H9 (cell line): ENCODE measurements around the gene EDRF1. TPM values are rescaled to one million over a fixed set of nuclear protein-coding genes. Genes with fewer than 3 reads are reported as not detected.

ENCODE experiments used
- DNase-seq: peaks from one replicate; pipeline ENCODE4 v3.0.0-alpha.2; 2017
- H2AFZ ChIP-seq: one replicate; pipeline ENCODE4 v1.6.1; 2013; ENCODE audit warnings: mild to moderate bottlenecking, low read length, control low read depth, moderate library complexity
- H2AK5ac ChIP-seq: 2 replicates; pipeline ENCODE4 v1.6.1; 2013; ENCODE audit warnings: low read length, control low read depth, mixed read lengths; ENCODE audit not compliant: insufficient read length
- H2BK120ac ChIP-seq: one replicate; pipeline ENCODE4 v1.6.1; 2013; ENCODE audit warnings: low read depth, mild to moderate bottlenecking, low read length, control low read depth, inconsistent platforms; ENCODE audit not compliant: poor library complexity, severe bottlenecking
- H2BK12ac ChIP-seq: 2 replicates; pipeline ENCODE4 v1.6.1; 2013; ENCODE audit warnings: low read length, control low read depth, mixed read lengths, low read depth; ENCODE audit not compliant: insufficient read length
- H2BK15ac ChIP-seq: 2 replicates; pipeline ENCODE4 v1.6.1; 2013; ENCODE audit warnings: low read depth, low read length, control low read depth
- H2BK20ac ChIP-seq: one replicate; pipeline ENCODE4 v1.6.1; 2013; ENCODE audit warnings: low read depth, mild to moderate bottlenecking, low read length, control low read depth, inconsistent platforms; ENCODE audit not compliant: poor library complexity, severe bottlenecking
- H2BK5ac ChIP-seq: 2 replicates; pipeline ENCODE4 v1.6.1; 2013; ENCODE audit warnings: low read length, control low read depth, mixed read lengths; ENCODE audit not compliant: insufficient read length
- H3K14ac ChIP-seq: 2 replicates; pipeline ENCODE4 v1.6.1; 2013; ENCODE audit warnings: low read length, control low read depth; ENCODE audit not compliant: insufficient read depth
- H3K18ac ChIP-seq: 2 replicates; pipeline ENCODE4 v1.6.1; 2013; ENCODE audit warnings: low read depth, mild to moderate bottlenecking, mixed read lengths, low read length, control low read depth; ENCODE audit not compliant: insufficient read length
- H3K23ac ChIP-seq: 2 replicates; pipeline ENCODE4 v1.6.1; 2013; ENCODE audit warnings: low read length, control low read depth, mixed read lengths, low read depth; ENCODE audit not compliant: insufficient read length
- H3K23me2 ChIP-seq: 2 replicates; pipeline ENCODE4 v1.6.1; 2013; ENCODE audit warnings: low read depth, mild to moderate bottlenecking, mixed read lengths, low read length, control low read depth; ENCODE audit not compliant: insufficient read length, poor library complexity, severe bottlenecking
- H3K27ac ChIP-seq: 2 replicates; pipeline ENCODE4 v1.5.1; 2013; ENCODE audit warnings: low read length, control low read depth, mixed read lengths, low read depth; ENCODE audit not compliant: insufficient read length
- H3K27me3 ChIP-seq: 2 replicates; pipeline ENCODE4 v1.6.1; 2013; ENCODE audit warnings: low read length, control low read depth, inconsistent platforms; ENCODE audit not compliant: insufficient read depth
- H3K4ac ChIP-seq: 2 replicates; pipeline ENCODE4 v1.6.1; 2013; ENCODE audit warnings: low read depth, mild to moderate bottlenecking, control low read depth, inconsistent platforms, low read length, moderate library complexity
- H3K4me1 ChIP-seq: 2 replicates; pipeline ENCODE4 v1.6.1; 2013; ENCODE audit warnings: low read length, control low read depth, inconsistent platforms; ENCODE audit not compliant: insufficient read depth
- H3K4me2 ChIP-seq: 2 replicates; pipeline ENCODE4 v1.6.1; 2013; ENCODE audit warnings: low read length, control low read depth, mixed read lengths; ENCODE audit not compliant: insufficient read length, insufficient read depth
- H3K56ac ChIP-seq: 2 replicates; pipeline ENCODE4 v1.6.1; 2013; ENCODE audit warnings: low read depth, mild to moderate bottlenecking, mixed read lengths, low read length, control low read depth; ENCODE audit not compliant: insufficient read length
- H3K79me1 ChIP-seq: 2 replicates; pipeline ENCODE4 v1.6.1; 2013; ENCODE audit warnings: low read depth, mild to moderate bottlenecking, moderate library complexity, low read length, control low read depth, inconsistent platforms; ENCODE audit not compliant: insufficient read depth, poor library complexity, severe bottlenecking
- H3K79me2 ChIP-seq: 2 replicates; pipeline ENCODE4 v1.6.1; 2013; ENCODE audit warnings: low read length, control low read depth, inconsistent platforms; ENCODE audit not compliant: insufficient read depth
- H3K9ac ChIP-seq: 2 replicates; pipeline ENCODE4 v1.6.1; 2013; ENCODE audit warnings: low read length, control low read depth, mixed read lengths; ENCODE audit not compliant: insufficient read length; ENCODE audit errors: extremely low read depth
- H3K9me3 ChIP-seq: one replicate; pipeline ENCODE4 v1.6.1; 2013; ENCODE audit warnings: low read depth, low read length, inconsistent platforms; ENCODE audit not compliant: control insufficient read depth
- H3T11ph ChIP-seq: one replicate; pipeline ENCODE4 v1.6.1; 2013; ENCODE audit warnings: mild to moderate bottlenecking, low read length, control low read depth, inconsistent platforms
- H4K20me1 ChIP-seq: one replicate; pipeline ENCODE4 v1.6.1; 2013; ENCODE audit not compliant: control insufficient read depth, insufficient read length, insufficient read depth
- H4K5ac ChIP-seq: 2 replicates; pipeline ENCODE4 v1.6.1; 2013; ENCODE audit warnings: low read depth, mild to moderate bottlenecking, mixed read lengths, low read length, control low read depth; ENCODE audit not compliant: insufficient read length
- H4K8ac ChIP-seq: replicated peaks from 2 replicates; pipeline ENCODE4 v1.6.1; 2013; ENCODE audit warnings: low read length, control low read depth, mixed read lengths, low read depth; ENCODE audit not compliant: insufficient read length
- H4K91ac ChIP-seq: 2 replicates; pipeline ENCODE4 v1.6.1; 2013; ENCODE audit warnings: low read depth, mild to moderate bottlenecking, moderate library complexity, mixed read lengths, low read length, control low read depth; ENCODE audit not compliant: insufficient read length
- H3K27ac Mint-ChIP-seq, 3 experiments: 2 replicates in 2 of 3; 3 replicates in 1 of 3; pipeline ENCODE4 v1.8.0; 2020 to 2021; ENCODE audit warnings: mixed read lengths in 3 of 3, mild to moderate bottlenecking in 1 of 3, moderate library complexity in 1 of 3
- H3K27me3 Mint-ChIP-seq: 2 replicates; pipeline ENCODE4 v1.8.0; 2021; ENCODE audit warnings: low read depth, mild to moderate bottlenecking, moderate library complexity, mixed read lengths
- H3K36me3 Mint-ChIP-seq, 3 experiments: 2 replicates in 2 of 3; 3 replicates in 1 of 3; pipeline ENCODE4 v1.8.0; 2020 to 2021; ENCODE audit warnings: low read depth in 3 of 3, mixed read lengths in 3 of 3; ENCODE audit not compliant: insufficient read depth in 1 of 3
- H3K4me1 Mint-ChIP-seq, 2 experiments: 2 replicates each; pipeline ENCODE4 v1.8.0; 2020; ENCODE audit warnings: mixed read lengths in 2 of 2
- H3K4me3 Mint-ChIP-seq, 2 experiments: 2 replicates in 1 of 2; 3 replicates in 1 of 2; pipeline ENCODE4 v1.8.0; 2020 to 2021; ENCODE audit warnings: mild to moderate bottlenecking in 2 of 2, mixed read lengths in 2 of 2, moderate library complexity in 1 of 2
- H3K9me3 Mint-ChIP-seq, 2 experiments: 2 replicates in 1 of 2; 3 replicates in 1 of 2; pipeline ENCODE4 v1.8.0; 2020; ENCODE audit warnings: mild to moderate bottlenecking in 2 of 2, mixed read lengths in 2 of 2, moderate library complexity in 1 of 2
- WGBS: extraction: QIAGEN DNeasy Blood & Tissue Kit; methylation state at CpG from one replicate; pipeline ENCODE4 v1.1.7; 2013; ENCODE audit warnings: missing lambda C conversion rate, low lambda C conversion rate, mixed read lengths; ENCODE audit not compliant: insufficient read length; ENCODE audit errors: extremely low coverage; 5-methylcytosine and 5-hydroxymethylcytosine counted together
- total RNA-seq: library from RNA; stranded (reverse); gene quantifications from 2 replicates; pipeline ENCODE4 v1.2.1, GENCODE V29; 2021
- TF ChIP-seq, protein P1 (sequence below): fragments of 200-600 bp; sonication (generic); conservative IDR thresholded peaks from 3 replicates; pipeline ENCODE4 v1.8.0; 2021; ENCODE audit warnings: antibody characterized with exemption, mild to moderate bottlenecking

Gene EDRF1
- total RNA-seq, 1 experiment from 2014 or later = 51.0 TPM

DNA sequence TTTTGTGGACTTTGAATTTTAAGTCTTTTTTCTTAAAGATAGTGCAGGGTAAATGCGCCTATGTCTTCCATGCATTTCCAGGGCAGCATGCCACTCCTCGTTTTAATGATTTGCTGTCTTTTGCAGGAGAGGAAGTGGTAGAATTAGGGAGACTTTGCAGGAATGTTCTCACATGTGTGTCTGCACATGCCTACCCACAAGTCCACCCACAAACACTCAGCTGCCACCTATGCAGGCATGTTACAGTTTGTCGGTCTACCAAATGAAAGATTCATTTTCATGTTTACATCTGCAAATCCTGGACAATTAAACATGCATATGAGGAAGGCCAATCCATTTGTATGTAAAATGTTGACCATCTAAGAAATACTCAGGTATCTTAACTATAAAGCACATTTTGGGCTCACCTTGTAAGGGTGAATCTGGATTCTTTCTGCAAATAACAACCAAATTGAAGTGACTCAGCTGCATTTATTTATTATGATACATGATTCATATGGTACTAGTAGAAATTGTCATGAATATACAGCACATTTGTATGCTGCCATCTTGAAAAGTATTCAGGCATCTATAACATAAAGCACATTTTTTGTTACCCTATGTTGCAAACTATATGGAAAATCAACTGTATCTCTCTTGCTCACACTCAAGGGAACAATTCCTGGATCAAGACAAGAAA lies 31.9 kb upstream of the EDRF1 start:
- Histone ChIP-seq H3K9ac (no peak overlapping the region), H3K4me1 (no peaks in the 10 kb centered on the region), H3K23ac (no peak overlapping the region), H2BK12ac (no peak overlapping the region), H2BK20ac (no peak overlapping the region), H3K23me2 (no peaks in the 10 kb centered on the region), H2AK5ac (no peak overlapping the region), H3K79me2 (no peaks in the 10 kb centered on the region), H3K79me1 (no peaks in the 10 kb centered on the region), H4K91ac (no peak overlapping the region), H3T11ph (no peak overlapping the region), H3K14ac (no peak overlapping the region), H3K18ac (no peak overlapping the region), H2BK5ac (no peak overlapping the region), H4K5ac (no peak overlapping the region), H4K20me1 (no peaks in the 10 kb centered on the region), H3K27me3 (no peaks in the 10 kb centered on the region), H2BK120ac (no peak overlapping the region), H3K4ac (no peak overlapping the region), H3K56ac (no peak overlapping the region), H4K8ac (no peak overlapping the region), H2AFZ (no peak overlapping the region), H2BK15ac (no peak overlapping the region), H3K4me2 (no peak overlapping the region), H3K27ac (no peak overlapping the region), H3K9me3 (no peaks in the 10 kb centered on the region)
- Mint-ChIP-seq H3K9me3 (no peaks in the 10 kb centered on the region), H3K36me3 (no peaks in the 10 kb centered on the region), H3K4me3 (no peak overlapping the region), H3K4me1 (no peaks in the 10 kb centered on the region), H3K27me3 (peaks cover 3% of the 10 kb centered on the region), H3K27ac (no peak overlapping the region)
- TF ChIP-seq, protein P1, sequence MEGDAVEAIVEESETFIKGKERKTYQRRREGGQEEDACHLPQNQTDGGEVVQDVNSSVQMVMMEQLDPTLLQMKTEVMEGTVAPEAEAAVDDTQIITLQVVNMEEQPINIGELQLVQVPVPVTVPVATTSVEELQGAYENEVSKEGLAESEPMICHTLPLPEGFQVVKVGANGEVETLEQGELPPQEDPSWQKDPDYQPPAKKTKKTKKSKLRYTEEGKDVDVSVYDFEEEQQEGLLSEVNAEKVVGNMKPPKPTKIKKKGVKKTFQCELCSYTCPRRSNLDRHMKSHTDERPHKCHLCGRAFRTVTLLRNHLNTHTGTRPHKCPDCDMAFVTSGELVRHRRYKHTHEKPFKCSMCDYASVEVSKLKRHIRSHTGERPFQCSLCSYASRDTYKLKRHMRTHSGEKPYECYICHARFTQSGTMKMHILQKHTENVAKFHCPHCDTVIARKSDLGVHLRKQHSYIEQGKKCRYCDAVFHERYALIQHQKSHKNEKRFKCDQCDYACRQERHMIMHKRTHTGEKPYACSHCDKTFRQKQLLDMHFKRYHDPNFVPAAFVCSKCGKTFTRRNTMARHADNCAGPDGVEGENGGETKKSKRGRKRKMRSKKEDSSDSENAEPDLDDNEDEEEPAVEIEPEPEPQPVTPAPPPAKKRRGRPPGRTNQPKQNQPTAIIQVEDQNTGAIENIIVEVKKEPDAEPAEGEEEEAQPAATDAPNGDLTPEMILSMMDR = no peak
- DNase-seq = no peak
- WGBS = no CpG with 5 or more reads among the region's 3 CpGs
